Suprapubic skin (tissue), 4 donors: ENCODE measurements around the gene RCL1. TPM values are rescaled to one million over a fixed set of nuclear protein-coding genes. Genes with fewer than 3 reads are reported as not detected.

Experiments used
- DNase-seq, 2 donors: peaks; one replicate each; pipeline ENCODE4 v3.0.0-alpha.2; 2019; ENCODE audit warnings: low spot score in 2 of 2
- H3K27ac ChIP-seq: fragments of 200-600 bp; sonication (generic); one replicate; pipeline ENCODE4 v1.5.1; 2019
- H3K27me3 ChIP-seq: fragments of 200-600 bp; sonication (generic); one replicate; pipeline ENCODE4 v1.5.1; 2019
- H3K36me3 ChIP-seq: fragments of 200-600 bp; sonication (generic); one replicate; pipeline ENCODE4 v1.5.1; 2019
- H3K4me1 ChIP-seq: fragments of 200-600 bp; sonication (generic); one replicate; pipeline ENCODE4 v1.5.1; 2019
- H3K4me3 ChIP-seq: fragments of 200-600 bp; sonication (generic); one replicate; pipeline ENCODE4 v1.5.1; 2019; ENCODE audit warnings: mild to moderate bottlenecking
- H3K9me3 ChIP-seq: fragments of 200-600 bp; sonication (generic); one replicate; pipeline ENCODE4 v1.5.1; 2019
- EP300 ChIP-seq: sonication (generic); formaldehyde crosslinking; IDR thresholded peaks from one replicate; pipeline ENCODE4 v1.6.1; 2017; ENCODE audit warnings: antibody characterized with exemption
- POLR2A ChIP-seq, 2 donors: fragments of 450-650 bp; IDR thresholded peaks; one replicate each; pipeline ENCODE4 v1.6.1; 2017; ENCODE audit warnings: antibody characterized with exemption in 2 of 2, mild to moderate bottlenecking in 2 of 2, moderate library complexity in 2 of 2
- POLR2AphosphoS5 ChIP-seq, 3 donors: sonication (generic); formaldehyde crosslinking; IDR thresholded peaks; one replicate each; pipeline ENCODE4 v1.6.1; 2017; ENCODE audit warnings: antibody characterized with exemption in 3 of 3
- WGBS: methylation state at CpG from one replicate; pipeline ENCODE4 v1.1.5; 2018; 5-methylcytosine and 5-hydroxymethylcytosine counted together
- total RNA-seq, 4 donors: library from RNA; depleted of rRNA; stranded (reverse); fragments of >200 nt; gene quantifications; one replicate each; pipeline ENCODE4 v1.1.0, GENCODE V29; 2016
- TF ChIP-seq, protein P1 (sequence below), 2 donors: fragments of 200-600 bp in 1 of 2; fragments of 450-650 bp in 1 of 2; sonication (generic) in 1 of 2; IDR thresholded peaks; one replicate each; pipeline ENCODE4 v1.5.1; 2016 to 2019; ENCODE audit warnings: antibody characterized with exemption in 2 of 2, mild to moderate bottlenecking in 1 of 2, moderate library complexity in 1 of 2

RCL1 gene
- total RNA-seq, 4 donors from 2014 or later = 44.7 to 75.7 (median 55.5) TPM

DNA sequence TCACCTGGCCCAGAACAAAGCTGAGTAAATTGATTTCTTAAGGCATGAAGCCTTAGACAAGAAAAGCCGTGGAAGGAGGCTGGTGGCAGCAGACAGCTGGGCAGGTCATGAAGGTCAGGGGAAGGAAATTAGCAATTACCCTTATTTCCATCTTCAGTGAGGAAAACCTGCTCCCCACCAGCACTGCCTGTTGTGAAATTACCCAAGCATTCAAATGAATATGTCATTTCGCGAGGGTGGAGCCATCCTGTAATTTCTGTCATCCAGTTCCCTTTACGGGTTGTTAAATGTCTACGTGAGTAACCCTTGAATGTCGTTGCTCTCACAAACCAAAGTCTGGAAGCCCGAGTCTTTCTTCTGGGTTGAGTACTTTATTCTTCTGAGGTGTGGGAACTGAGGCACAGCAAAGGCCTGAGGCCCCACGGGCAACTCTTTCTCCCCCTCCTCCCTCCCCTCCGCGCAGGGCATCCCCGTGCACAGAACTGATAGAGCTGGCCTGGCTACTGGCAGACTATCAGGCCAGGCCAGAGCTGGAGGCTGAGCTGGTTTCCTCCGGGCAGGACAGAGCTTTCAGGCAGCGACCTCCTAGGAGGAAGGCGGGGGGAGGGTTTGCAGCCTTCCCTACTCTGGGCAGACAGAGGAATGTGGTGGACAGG is 29.7 kb upstream of the RCL1 start:
- H3K27ac ChIP-seq = no peak overlapping the region
- H3K9me3 ChIP-seq = no peaks in the 10 kb centered on the region
- no peaks in the 10 kb centered on the region for H3K27me3 ChIP-seq
- DNase-seq = no peak
- H3K4me1 ChIP-seq = peaks cover 15% of the 10 kb centered on the region
- H3K4me3 ChIP-seq = peak overlapping the region; percentile 20
- TF ChIP-seq POLR2A (IDR thresholded peaks at IDR 0.05) = no peak
- TF ChIP-seq, protein P1, sequence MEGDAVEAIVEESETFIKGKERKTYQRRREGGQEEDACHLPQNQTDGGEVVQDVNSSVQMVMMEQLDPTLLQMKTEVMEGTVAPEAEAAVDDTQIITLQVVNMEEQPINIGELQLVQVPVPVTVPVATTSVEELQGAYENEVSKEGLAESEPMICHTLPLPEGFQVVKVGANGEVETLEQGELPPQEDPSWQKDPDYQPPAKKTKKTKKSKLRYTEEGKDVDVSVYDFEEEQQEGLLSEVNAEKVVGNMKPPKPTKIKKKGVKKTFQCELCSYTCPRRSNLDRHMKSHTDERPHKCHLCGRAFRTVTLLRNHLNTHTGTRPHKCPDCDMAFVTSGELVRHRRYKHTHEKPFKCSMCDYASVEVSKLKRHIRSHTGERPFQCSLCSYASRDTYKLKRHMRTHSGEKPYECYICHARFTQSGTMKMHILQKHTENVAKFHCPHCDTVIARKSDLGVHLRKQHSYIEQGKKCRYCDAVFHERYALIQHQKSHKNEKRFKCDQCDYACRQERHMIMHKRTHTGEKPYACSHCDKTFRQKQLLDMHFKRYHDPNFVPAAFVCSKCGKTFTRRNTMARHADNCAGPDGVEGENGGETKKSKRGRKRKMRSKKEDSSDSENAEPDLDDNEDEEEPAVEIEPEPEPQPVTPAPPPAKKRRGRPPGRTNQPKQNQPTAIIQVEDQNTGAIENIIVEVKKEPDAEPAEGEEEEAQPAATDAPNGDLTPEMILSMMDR (IDR thresholded peaks at IDR 0.05) = no peak
- no peak for TF ChIP-seq POLR2AphosphoS5 (IDR thresholded peaks at IDR 0.05)
- TF ChIP-seq EP300 = no peak
- no peaks in the 10 kb centered on the region for H3K36me3 ChIP-seq
- 35% methylated on average over 14 of the region's 14 CpGs for WGBS

DNA sequence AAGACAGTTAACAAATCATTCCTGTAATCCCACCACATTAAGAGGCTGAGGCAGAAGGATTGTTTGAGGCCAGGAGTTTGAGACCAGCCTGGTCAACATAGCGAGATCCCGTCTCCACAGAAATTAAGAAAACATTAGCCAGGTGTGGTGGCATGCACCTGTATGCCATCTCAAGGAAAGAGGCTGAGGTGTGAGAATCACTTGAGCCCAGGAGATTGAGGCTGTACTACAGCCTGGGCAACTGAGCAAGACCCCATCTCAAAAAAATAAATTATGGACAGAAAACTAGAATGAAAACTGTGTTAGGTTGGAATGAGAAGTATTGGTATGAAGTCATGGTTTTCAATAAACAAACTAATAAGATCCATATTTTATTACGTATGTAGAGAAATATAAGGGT is 28.7 kb upstream of the RCL1 start:
- H3K36me3 ChIP-seq = no peaks in the 10 kb centered on the region
- H3K27me3 ChIP-seq = no peaks in the 10 kb centered on the region
- no peaks in the 10 kb centered on the region for H3K9me3 ChIP-seq
- no peak overlapping the region for H3K27ac ChIP-seq
- H3K4me3 ChIP-seq = no peak overlapping the region
- TF ChIP-seq POLR2A (IDR thresholded peaks at IDR 0.05) = no peak
- TF ChIP-seq POLR2AphosphoS5 (IDR thresholded peaks at IDR 0.05) = no peak
- TF ChIP-seq, protein P1 (IDR thresholded peaks at IDR 0.05) = no peak
- TF ChIP-seq EP300 = no peak
- WGBS = 61% methylated on average over 3 of the region's 3 CpGs
- H3K4me1 ChIP-seq = peaks cover 15% of the 10 kb centered on the region
- no peak for DNase-seq

DNA sequence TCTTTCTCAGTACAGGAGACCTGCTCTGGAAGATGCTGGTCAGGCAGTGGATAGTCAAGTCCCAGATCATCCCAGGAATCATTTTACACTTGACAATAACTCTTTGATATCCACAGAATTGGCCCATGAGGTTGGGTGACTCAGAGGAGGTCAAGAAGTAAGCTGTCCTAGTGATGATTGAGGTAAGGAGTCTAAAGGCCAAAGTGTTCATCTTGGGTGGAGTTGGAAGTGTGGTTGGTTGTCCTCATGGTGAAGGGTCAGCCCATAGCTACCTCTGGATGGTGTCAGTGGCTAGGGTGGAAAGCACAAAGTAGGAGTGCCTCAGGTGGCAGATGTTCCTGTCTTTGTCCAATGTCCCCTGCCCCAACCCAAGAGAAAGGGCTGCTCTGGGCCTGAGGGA is 24.1 kb upstream of the RCL1 start:
- Histone ChIP-seq H3K27ac (no peak overlapping the region), H3K27me3 (no peaks in the 10 kb centered on the region), H3K4me3 (no peak overlapping the region), H3K4me1 (no peaks in the 10 kb centered on the region), H3K9me3 (no peaks in the 10 kb centered on the region), H3K36me3 (no peaks in the 10 kb centered on the region)
- no peak for TF ChIP-seq EP300
- TF ChIP-seq POLR2A (IDR thresholded peaks at IDR 0.05) = no peak
- TF ChIP-seq, protein P1 (IDR thresholded peaks at IDR 0.05) = no peak
- no peak for TF ChIP-seq POLR2AphosphoS5 (IDR thresholded peaks at IDR 0.05)
- no peak for DNase-seq

DNA sequence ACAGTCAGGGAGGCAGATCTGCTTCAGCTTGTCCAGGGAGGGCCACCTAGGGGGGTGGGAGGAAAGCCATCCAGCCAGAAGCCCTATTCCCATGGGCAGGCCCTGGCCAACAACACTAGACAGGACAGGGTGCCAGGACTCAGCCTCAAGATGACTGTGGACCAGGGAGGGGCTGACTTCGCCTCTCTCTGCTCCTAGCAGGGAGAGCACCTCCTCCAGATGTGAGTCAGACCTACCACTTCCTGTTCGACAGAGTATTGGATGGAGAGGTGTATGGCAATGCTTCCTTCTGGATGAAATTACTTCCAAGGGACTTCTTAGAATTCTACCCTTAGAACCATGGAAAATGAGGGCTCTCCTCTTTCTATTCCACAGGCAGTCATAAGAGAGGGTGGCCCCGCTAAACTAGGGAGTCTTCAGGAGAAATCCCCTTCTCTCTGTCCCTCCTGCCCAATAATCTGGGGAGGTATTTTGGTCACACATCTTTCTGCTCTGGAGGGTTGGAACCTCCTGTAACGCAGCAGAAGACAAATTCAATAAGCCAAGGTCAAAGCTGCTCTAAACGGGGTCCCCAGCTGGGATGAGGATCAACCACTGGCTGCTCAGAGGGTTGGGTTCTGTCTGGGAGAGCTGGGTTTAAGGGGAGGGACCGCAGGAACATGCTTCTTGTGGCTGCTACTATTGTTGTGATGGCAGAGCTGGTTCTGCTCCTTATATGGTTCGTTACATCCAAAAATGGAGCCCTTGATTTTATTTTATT is 23.2 kb upstream of the RCL1 start:
- Histone ChIP-seq H3K27ac (no peak overlapping the region), H3K27me3 (no peaks in the 10 kb centered on the region), H3K4me3 (no peak overlapping the region), H3K9me3 (no peaks in the 10 kb centered on the region), H3K36me3 (no peaks in the 10 kb centered on the region), H3K4me1 (no peaks in the 10 kb centered on the region)
- TF ChIP-seq EP300 (no peak), POLR2A (IDR thresholded peaks at IDR 0.05) (no peak), POLR2AphosphoS5 (IDR thresholded peaks at IDR 0.05) (no peak)
- TF ChIP-seq, protein P1 (IDR thresholded peaks at IDR 0.05) = no peak
- no peak for DNase-seq
- 95% methylated on average over 5 of the region's 7 CpGs for WGBS

DNA sequence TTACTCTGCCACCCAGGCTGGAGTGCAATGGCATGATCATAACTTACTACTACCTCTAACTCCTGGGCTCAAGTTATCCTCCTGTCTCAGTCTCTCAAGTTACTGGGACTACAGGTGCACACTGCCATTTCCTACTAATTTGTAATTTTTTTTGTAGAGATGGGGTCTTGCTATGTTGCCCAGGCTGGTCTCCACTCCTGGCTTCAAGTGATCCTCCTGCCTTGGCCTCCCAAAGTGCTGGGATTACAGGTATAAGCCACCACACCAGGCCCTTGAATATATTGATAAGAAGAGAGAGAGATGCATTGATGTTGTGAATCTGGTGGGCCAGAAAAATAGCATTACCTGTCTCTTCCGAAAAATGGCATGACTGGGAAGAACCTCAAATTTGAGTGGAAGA is 21.0 kb upstream of the RCL1 start:
- Histone ChIP-seq H3K27ac (no peak overlapping the region), H3K9me3 (no peaks in the 10 kb centered on the region), H3K27me3 (no peaks in the 10 kb centered on the region), H3K4me3 (no peak overlapping the region), H3K36me3 (no peaks in the 10 kb centered on the region), H3K4me1 (no peaks in the 10 kb centered on the region)
- 97% methylated on average over 1 of the region's 1 CpG for WGBS
- no peak for DNase-seq
- TF ChIP-seq POLR2A (IDR thresholded peaks at IDR 0.05) (no peak), POLR2AphosphoS5 (IDR thresholded peaks at IDR 0.05) (no peak), EP300 (no peak)
- TF ChIP-seq, protein P1 (IDR thresholded peaks at IDR 0.05) = no peak
